ENCODE measurements around the gene ARL5B.

DNA sequence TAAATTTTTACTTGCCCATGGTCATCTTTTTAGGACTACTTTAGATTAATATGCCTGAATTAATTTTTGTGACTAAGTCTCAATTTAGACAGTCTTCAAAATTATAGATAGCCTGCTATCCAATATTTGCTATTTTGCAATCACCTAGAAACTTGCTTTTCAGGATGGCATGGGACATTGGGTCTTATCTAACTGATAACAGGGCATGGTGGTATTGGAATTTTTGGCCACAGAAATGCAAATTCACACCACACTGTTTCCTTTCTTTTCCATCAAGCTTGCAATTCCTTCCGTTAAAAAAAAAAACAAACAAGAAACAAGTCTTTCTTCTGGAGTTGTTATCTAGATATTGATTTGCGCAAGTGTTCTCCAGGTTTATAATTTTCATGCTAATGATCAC, 8.8 kb downstream of the ARL5B start:
- no peak for TF ChIP-seq POLR2A (IDR thresholded peaks at IDR 0.05)
- TF ChIP-seq, protein P1, sequence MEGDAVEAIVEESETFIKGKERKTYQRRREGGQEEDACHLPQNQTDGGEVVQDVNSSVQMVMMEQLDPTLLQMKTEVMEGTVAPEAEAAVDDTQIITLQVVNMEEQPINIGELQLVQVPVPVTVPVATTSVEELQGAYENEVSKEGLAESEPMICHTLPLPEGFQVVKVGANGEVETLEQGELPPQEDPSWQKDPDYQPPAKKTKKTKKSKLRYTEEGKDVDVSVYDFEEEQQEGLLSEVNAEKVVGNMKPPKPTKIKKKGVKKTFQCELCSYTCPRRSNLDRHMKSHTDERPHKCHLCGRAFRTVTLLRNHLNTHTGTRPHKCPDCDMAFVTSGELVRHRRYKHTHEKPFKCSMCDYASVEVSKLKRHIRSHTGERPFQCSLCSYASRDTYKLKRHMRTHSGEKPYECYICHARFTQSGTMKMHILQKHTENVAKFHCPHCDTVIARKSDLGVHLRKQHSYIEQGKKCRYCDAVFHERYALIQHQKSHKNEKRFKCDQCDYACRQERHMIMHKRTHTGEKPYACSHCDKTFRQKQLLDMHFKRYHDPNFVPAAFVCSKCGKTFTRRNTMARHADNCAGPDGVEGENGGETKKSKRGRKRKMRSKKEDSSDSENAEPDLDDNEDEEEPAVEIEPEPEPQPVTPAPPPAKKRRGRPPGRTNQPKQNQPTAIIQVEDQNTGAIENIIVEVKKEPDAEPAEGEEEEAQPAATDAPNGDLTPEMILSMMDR (IDR thresholded peaks at IDR 0.05 in 4 of 5, conservative IDR thresholded peaks at IDR 0.05 in 1 of 5) = no peak
